ENCODE data around the gene AP1G2.

DNA sequence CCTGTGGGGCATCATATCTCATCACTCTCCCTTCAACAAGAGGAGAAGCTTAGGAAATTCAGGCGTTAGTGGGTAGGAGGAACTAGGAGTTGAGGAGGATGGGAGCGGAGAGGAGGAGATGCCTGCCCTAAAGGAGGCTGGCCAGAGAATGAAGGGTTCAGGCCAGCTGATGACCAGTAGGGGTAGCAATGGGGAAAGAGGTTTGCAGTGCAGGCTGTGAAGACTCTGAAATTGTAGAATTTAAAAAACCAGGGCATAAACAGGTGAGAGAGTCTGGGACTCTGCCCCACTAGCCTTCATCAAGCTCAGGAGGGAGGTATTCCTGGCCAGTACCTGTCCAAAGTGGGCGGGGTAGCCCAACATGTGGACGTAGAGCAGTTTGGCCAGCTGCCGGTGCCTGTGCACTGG lies 809 bp downstream of the AP1G2 start:
- TF ChIP-seq PRMT3 (CRISPR knock-in tag; IDR thresholded peaks at IDR 0.05; ENCODE audit: borderline replicate concordance, low read depth), result no peak
- TF ChIP-seq HDAC6 (IDR thresholded peaks at IDR 0.05; ENCODE audit: low read depth, low read length), result no peak
- no peak for TF ChIP-seq ZSCAN12 (CRISPR knock-in tag; IDR thresholded peaks at IDR 0.05)
- TF ChIP-seq PHB2 (IDR thresholded peaks at IDR 0.05; ENCODE audit: partially characterized antibody), result no peak
- TF ChIP-seq NFYB (CRISPR knock-in tag; IDR thresholded peaks at IDR 0.05), result no peak
- no peak for TF ChIP-seq FOXM1 (CRISPR knock-in tag; IDR thresholded peaks at IDR 0.05)
- no peak for TF ChIP-seq FOXK2 (IDR thresholded peaks at IDR 0.05)
- no peak for TF ChIP-seq CREB1 (IDR thresholded peaks at IDR 0.05)
- TF ChIP-seq CREB1 (CRISPR knock-in tag; IDR thresholded peaks at IDR 0.05), result no peak
- no peak; the same call in 1 of the 2 replicates for TF ChIP-seq ISL2 (CRISPR knock-in tag; IDR thresholded peaks at IDR 0.05)
